ENCODE measurements around the gene IL4R. TPM values are rescaled to one million over a fixed set of nuclear protein-coding genes. Genes with fewer than 3 reads are reported as not detected.

The IL4R gene
- total and polyA plus RNA-seq, 2 of the 8 experiments (the other 6 are each of a cell fraction or from before 2014, with no cell fraction given) = 29.1 to 29.4 TPM

DNA sequence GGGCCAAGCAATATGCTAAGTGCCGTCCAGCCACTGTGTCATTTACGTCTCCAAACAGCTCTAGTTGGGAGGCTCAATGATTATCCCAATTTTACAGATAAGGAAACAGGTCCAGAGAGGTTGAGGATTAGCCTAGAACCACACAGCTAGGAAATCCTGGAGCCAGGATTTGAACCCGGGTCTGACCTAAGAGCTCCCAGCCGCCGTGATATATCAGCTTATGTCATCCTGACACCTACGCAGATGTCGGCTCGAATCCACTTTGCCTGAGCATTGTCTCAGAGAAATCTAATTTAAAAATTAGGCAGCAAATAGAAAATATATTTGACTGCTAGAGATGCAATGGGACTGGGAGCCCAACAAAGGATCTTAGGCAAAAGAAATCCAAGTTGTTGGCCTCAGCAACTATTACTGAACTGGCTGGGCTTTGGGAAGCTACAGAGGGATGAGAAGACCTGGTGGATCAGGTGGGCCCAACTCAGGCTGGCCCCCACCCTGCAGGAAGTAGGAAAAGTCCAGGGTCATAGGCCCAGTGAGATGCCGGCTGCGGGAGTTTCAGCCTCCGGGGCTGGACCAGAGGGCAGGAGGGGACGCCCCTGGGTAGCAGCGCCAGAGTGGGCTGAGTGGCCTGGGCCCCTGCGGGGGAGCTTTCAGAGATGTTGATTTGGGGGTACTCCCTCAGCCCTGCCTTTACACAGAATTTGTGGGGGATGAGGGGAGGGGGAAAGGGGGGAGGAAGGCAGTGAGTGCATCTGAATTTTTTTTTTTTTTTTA, 53.1 kb downstream of the IL4R start (continued):
- TF ChIP-seq, protein P1, sequence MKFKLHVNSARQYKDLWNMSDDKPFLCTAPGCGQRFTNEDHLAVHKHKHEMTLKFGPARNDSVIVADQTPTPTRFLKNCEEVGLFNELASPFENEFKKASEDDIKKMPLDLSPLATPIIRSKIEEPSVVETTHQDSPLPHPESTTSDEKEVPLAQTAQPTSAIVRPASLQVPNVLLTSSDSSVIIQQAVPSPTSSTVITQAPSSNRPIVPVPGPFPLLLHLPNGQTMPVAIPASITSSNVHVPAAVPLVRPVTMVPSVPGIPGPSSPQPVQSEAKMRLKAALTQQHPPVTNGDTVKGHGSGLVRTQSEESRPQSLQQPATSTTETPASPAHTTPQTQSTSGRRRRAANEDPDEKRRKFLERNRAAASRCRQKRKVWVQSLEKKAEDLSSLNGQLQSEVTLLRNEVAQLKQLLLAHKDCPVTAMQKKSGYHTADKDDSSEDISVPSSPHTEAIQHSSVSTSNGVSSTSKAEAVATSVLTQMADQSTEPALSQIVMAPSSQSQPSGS (IDR thresholded peaks at IDR 0.05; ENCODE audit: low read length) = no peak
- TF ChIP-seq EZH2 (IDR thresholded peaks at IDR 0.05; ENCODE audit: low read depth, low read length, severe bottlenecking) = no peak
- TF ChIP-seq TCF12 (IDR thresholded peaks at IDR 0.05; ENCODE audit: low read depth, low read length) = no peak
- no peak for TF ChIP-seq HDAC2 (IDR thresholded peaks at IDR 0.05; ENCODE audit: borderline replicate concordance in 1 of 2, low read depth in 2 of 2, low read length in 2 of 2)
- no peak for TF ChIP-seq NRF1 (IDR thresholded peaks at IDR 0.05; ENCODE audit: low read depth, low read length)
- TF ChIP-seq CHD7 (IDR thresholded peaks at IDR 0.05; ENCODE audit: insufficient replicate concordance, low read length) = no peak
- no peak for TF ChIP-seq RBBP5 (IDR thresholded peaks at IDR 0.05; ENCODE audit: borderline replicate concordance, low read depth, low read length)
- TF ChIP-seq CEBPB (IDR thresholded peaks at IDR 0.05; ENCODE audit: low read depth, low read length) = no peak

All from H1 (cell line).